GM23338 (cell line): Measurements from ENCODE around the gene PCLO. TPM values are rescaled to one million over a fixed set of nuclear protein-coding genes. Genes with fewer than 3 reads are reported as not detected.

Experiments used
- ATAC-seq: fragments of 200-7000 bp; cut with Tn5 transposase; 3 replicates; pipeline ENCODE4 v1.9.1; 2020
- DNase-seq: peaks from one replicate; pipeline ENCODE4 v3.0.0-alpha.2; 2015; ENCODE audit warnings: low spot score
- H2AFZ ChIP-seq: fragments of 200-600 bp; sonication (generic); 2 replicates; pipeline ENCODE4 v1.8.0; 2016; ENCODE audit warnings: antibody characterized with exemption, mild to moderate bottlenecking, moderate library complexity
- H3F3A ChIP-seq: fragments of 200-600 bp; sonication (generic); replicated peaks from 2 replicates; pipeline ENCODE4 v1.8.0; 2017; ENCODE audit warnings: antibody characterized with exemption, mixed run types, low read depth
- H3K27ac ChIP-seq: fragments of 200-600 bp; sonication (generic); 2 replicates; pipeline ENCODE4 v1.6.1; 2016; ENCODE audit warnings: low read depth
- H3K27me3 ChIP-seq: fragments of 200-600 bp; sonication (generic); 2 replicates; pipeline ENCODE4 v1.8.0; 2016; ENCODE audit warnings: mild to moderate bottlenecking, mixed run types, moderate library complexity; ENCODE audit not compliant: insufficient read depth
- H3K36me3 ChIP-seq: fragments of 200-600 bp; sonication (generic); 2 replicates; pipeline ENCODE4 v1.8.0; 2016; ENCODE audit warnings: mild to moderate bottlenecking; ENCODE audit not compliant: insufficient read depth
- H3K4me1 ChIP-seq: fragments of 200-600 bp; sonication (generic); 2 replicates; pipeline ENCODE4 v1.8.0; 2016; ENCODE audit warnings: mild to moderate bottlenecking, moderate library complexity; ENCODE audit not compliant: insufficient read depth
- H3K4me2 ChIP-seq: fragments of 200-600 bp; sonication (generic); 2 replicates; pipeline ENCODE4 v1.7.1; 2017; ENCODE audit warnings: mixed run types
- H3K4me3 ChIP-seq: fragments of 200-600 bp; sonication (generic); 2 replicates; pipeline ENCODE4 v1.6.1; 2016; ENCODE audit warnings: mixed run types
- H3K79me2 ChIP-seq: fragments of 200-600 bp; sonication (generic); replicated peaks from 2 replicates; pipeline ENCODE4 v1.8.0; 2017; ENCODE audit warnings: mild to moderate bottlenecking; ENCODE audit not compliant: insufficient read depth
- H3K9me2 ChIP-seq: fragments of 200-600 bp; sonication (generic); 2 replicates; pipeline ENCODE4 v1.8.0; 2017; ENCODE audit not compliant: insufficient read depth
- H4K20me1 ChIP-seq: fragments of 200-600 bp; sonication (generic); replicated peaks from 2 replicates; pipeline ENCODE4 v1.8.0; 2017; ENCODE audit warnings: mild to moderate bottlenecking; ENCODE audit not compliant: insufficient read depth
- H3K27ac Mint-ChIP-seq: 2 replicates; pipeline ENCODE4 v1.8.0; 2020; ENCODE audit warnings: inconsistent platforms, mild to moderate bottlenecking, moderate library complexity, mixed read lengths
- H3K27me3 Mint-ChIP-seq: 3 replicates; pipeline ENCODE4 v1.8.0; 2022; ENCODE audit warnings: low read depth, mild to moderate bottlenecking, moderate library complexity, mixed read lengths, inconsistent platforms; ENCODE audit not compliant: insufficient read depth, poor library complexity
- H3K36me3 Mint-ChIP-seq: 3 replicates; pipeline ENCODE4 v1.8.0; 2021; ENCODE audit warnings: low read depth, mild to moderate bottlenecking, inconsistent platforms, moderate library complexity, mixed read lengths
- H3K4me1 Mint-ChIP-seq: 3 replicates; pipeline ENCODE4 v1.8.0; 2020; ENCODE audit warnings: mild to moderate bottlenecking, inconsistent platforms, mixed read lengths
- H3K4me3 Mint-ChIP-seq: 3 replicates; pipeline ENCODE4 v1.8.0; 2021; ENCODE audit warnings: moderate library complexity, mild to moderate bottlenecking, inconsistent platforms, mixed read lengths
- H3K9me3 Mint-ChIP-seq: 3 replicates; pipeline ENCODE4 v1.8.0; 2020; ENCODE audit warnings: moderate library complexity, mild to moderate bottlenecking, inconsistent platforms, mixed read lengths
- CTCF ChIP-seq, 2 experiments: fragments of 200-600 bp in 1 of 2; sonication (generic) in 1 of 2; conservative IDR thresholded peaks; 2 replicates each; pipeline versions ENCODE4 v1.5.1 to v1.6.1; 2016 to 2017; ENCODE audit warnings: antibody characterized with exemption in 2 of 2, low read depth in 2 of 2, mild to moderate bottlenecking in 2 of 2, moderate library complexity in 1 of 2
- EZH2 ChIP-seq: fragments of 200-600 bp; sonication (generic); IDR thresholded peaks from one replicate; pipeline ENCODE4 v1.8.0; 2017; ENCODE audit warnings: antibody characterized with exemption, mild to moderate bottlenecking, low read depth; ENCODE audit not compliant: unreplicated experiment
- EZH2phosphoT487 ChIP-seq: fragments of 200-600 bp; sonication (generic); IDR thresholded peaks from one replicate; pipeline ENCODE4 v1.8.1; 2018; ENCODE audit warnings: antibody characterized with exemption; ENCODE audit not compliant: unreplicated experiment
- JUNB ChIP-seq: IDR thresholded peaks from one replicate; pipeline ENCODE4 v1.6.1; 2016; ENCODE audit warnings: antibody characterized with exemption; ENCODE audit not compliant: unreplicated experiment
- NANOG ChIP-seq: IDR thresholded peaks from 2 replicates; pipeline ENCODE4 v1.6.1; 2016; ENCODE audit warnings: antibody characterized with exemption, borderline replicate concordance
- POLR2AphosphoS5 ChIP-seq: IDR thresholded peaks from 2 replicates; pipeline ENCODE4 v1.6.1; 2016; ENCODE audit warnings: antibody characterized with exemption, low read depth
- ZNF331 ChIP-seq: fragments of 250-450 bp; sonication (Bioruptor Pico); IDR thresholded peaks from 2 replicates; pipeline ENCODE4 v1.5.0; 2020; ENCODE audit warnings: low read depth, mild to moderate bottlenecking, moderate library complexity
- polyA plus RNA-seq: library from polyadenylated mRNA; unstranded; fragments of >200 nt; fragmentation: Nextera tagmentation; extraction: Ambion mirVana; gene quantifications from 2 replicates; pipeline ENCODE4 v1.2.1, GENCODE V29; 2016
- total RNA-seq: library from RNA; depleted of rRNA; stranded (reverse); fragments of >200 nt; shearing (Covaris generic); gene quantifications from 2 replicates; pipeline ENCODE4 v1.2.3, GENCODE V29; 2014
- TF ChIP-seq, protein P1 (sequence below): IDR thresholded peaks from one replicate; pipeline ENCODE4 v1.6.1; 2018; ENCODE audit warnings: antibody characterized with exemption; ENCODE audit not compliant: unreplicated experiment

Gene PCLO
- total and polyA plus RNA-seq, 2 experiments from 2014 or later = 7.4 to 9.1 TPM

GRCh38 chr7:82750007-82750406, 412.7 kb downstream of the PCLO start:
- TF ChIP-seq ZNF331 (CRISPR knock-in tag) (no peak), EZH2phosphoT487 (no peak), NANOG (no peak), JUNB (no peak), EZH2 (no peak), POLR2AphosphoS5 (no peak)
- TF ChIP-seq, protein P1, sequence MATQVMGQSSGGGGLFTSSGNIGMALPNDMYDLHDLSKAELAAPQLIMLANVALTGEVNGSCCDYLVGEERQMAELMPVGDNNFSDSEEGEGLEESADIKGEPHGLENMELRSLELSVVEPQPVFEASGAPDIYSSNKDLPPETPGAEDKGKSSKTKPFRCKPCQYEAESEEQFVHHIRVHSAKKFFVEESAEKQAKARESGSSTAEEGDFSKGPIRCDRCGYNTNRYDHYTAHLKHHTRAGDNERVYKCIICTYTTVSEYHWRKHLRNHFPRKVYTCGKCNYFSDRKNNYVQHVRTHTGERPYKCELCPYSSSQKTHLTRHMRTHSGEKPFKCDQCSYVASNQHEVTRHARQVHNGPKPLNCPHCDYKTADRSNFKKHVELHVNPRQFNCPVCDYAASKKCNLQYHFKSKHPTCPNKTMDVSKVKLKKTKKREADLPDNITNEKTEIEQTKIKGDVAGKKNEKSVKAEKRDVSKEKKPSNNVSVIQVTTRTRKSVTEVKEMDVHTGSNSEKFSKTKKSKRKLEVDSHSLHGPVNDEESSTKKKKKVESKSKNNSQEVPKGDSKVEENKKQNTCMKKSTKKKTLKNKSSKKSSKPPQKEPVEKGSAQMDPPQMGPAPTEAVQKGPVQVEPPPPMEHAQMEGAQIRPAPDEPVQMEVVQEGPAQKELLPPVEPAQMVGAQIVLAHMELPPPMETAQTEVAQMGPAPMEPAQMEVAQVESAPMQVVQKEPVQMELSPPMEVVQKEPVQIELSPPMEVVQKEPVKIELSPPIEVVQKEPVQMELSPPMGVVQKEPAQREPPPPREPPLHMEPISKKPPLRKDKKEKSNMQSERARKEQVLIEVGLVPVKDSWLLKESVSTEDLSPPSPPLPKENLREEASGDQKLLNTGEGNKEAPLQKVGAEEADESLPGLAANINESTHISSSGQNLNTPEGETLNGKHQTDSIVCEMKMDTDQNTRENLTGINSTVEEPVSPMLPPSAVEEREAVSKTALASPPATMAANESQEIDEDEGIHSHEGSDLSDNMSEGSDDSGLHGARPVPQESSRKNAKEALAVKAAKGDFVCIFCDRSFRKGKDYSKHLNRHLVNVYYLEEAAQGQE = no peak
- Mint-ChIP-seq H3K27ac (no peak overlapping the region), H3K9me3 (no peaks in the 10 kb centered on the region), H3K36me3 (no peaks in the 10 kb centered on the region; the same call in 2 of the 3 replicates), H3K4me1 (peaks cover 5% of the 10 kb centered on the region), H3K4me3 (no peak overlapping the region), H3K27me3 (no peaks in the 10 kb centered on the region)
- H3K4me1 ChIP-seq = peaks cover under 1% of the 10 kb centered on the region; the same call in 1 of the 2 replicates
- DNase-seq = no peak
- H3K4me2 ChIP-seq = no peak overlapping the region
- no peaks in the 10 kb centered on the region for H3K27me3 ChIP-seq
- no peak overlapping the region for H3K4me3 ChIP-seq
- no peaks in the 10 kb centered on the region for H3F3A ChIP-seq
- H3K36me3 ChIP-seq = no peaks in the 10 kb centered on the region
- H2AFZ ChIP-seq = no peak overlapping the region
- H4K20me1 ChIP-seq = no peaks in the 10 kb centered on the region
- no peak for ATAC-seq
- no peaks in the 10 kb centered on the region for H3K79me2 ChIP-seq
- H3K27ac ChIP-seq = no peak overlapping the region
- peaks cover 14% of the 10 kb centered on the region; the same call in 1 of the 2 replicates for H3K9me2 ChIP-seq

DNA sequence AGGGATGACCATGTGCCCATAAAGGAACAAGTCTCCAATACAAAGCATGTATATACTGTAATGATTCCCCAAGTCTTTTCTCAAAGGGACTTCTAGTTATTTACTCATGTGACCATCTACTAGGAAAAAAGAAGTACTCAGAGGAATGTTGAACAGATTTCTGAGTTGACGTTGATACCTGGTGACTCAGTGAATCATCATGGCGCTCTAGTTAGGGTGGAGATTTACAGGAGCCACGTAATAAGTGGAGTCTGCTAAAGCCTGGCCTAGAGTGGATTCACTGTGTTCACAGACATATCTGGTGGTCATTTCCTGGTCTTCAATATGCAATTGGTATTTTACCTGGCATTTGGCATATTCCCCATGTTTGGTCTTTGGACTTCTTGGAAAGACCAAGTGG, 416.9 kb downstream of the PCLO start:
- Histone ChIP-seq H3K4me1 (peaks cover 5% of the 10 kb centered on the region; the same call in 1 of the 2 replicates), H4K20me1 (no peaks in the 10 kb centered on the region), H3K4me3 (no peak overlapping the region), H3K36me3 (no peaks in the 10 kb centered on the region), H3K27me3 (no peaks in the 10 kb centered on the region), H3F3A (no peaks in the 10 kb centered on the region), H3K4me2 (no peak overlapping the region), H3K79me2 (no peaks in the 10 kb centered on the region), H2AFZ (no peak overlapping the region), H3K9me2 (peaks cover 36% of the 10 kb centered on the region), H3K27ac (no peak overlapping the region)
- DNase-seq = no peak
- no peak for ATAC-seq
- no peak overlapping the region for H3K27ac Mint-ChIP-seq
- H3K27me3 Mint-ChIP-seq = peaks cover 6% of the 10 kb centered on the region
- H3K4me3 Mint-ChIP-seq = no peak overlapping the region
- no peaks in the 10 kb centered on the region for H3K9me3 Mint-ChIP-seq
- TF ChIP-seq POLR2AphosphoS5 = no peak
- no peaks in the 10 kb centered on the region; the same call in 2 of the 3 replicates for H3K36me3 Mint-ChIP-seq
- H3K4me1 Mint-ChIP-seq = peaks cover 23% of the 10 kb centered on the region

DNA sequence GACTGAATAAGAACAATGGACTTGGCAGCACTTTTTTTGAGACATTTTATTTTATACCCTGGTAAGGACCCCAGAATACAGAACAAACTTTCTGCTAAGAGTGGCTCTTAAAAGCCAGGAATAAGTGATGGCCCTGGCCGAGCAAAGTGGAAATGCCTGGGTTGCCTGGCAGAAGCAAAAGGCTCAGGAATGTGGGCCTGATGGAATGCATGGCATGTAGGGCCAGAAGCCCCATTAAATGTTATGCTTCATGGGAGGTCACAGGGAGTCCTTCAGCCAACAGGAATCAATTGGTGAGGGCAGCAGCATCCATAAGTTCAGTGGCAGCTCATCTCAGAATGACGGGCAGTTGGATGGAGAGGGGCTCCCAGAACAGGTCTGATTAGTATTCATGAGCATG, 417.6 kb downstream of the PCLO start:
- ATAC-seq (peak; percentile 63), DNase-seq (peak; percentile 64)
- Histone ChIP-seq H3K4me2 (no peak overlapping the region), H3K36me3 (no peaks in the 10 kb centered on the region), H3F3A (no peaks in the 10 kb centered on the region), H2AFZ (no peak overlapping the region), H3K4me3 (no peak overlapping the region), H3K79me2 (no peaks in the 10 kb centered on the region), H3K9me2 (peaks cover 36% of the 10 kb centered on the region), H4K20me1 (no peaks in the 10 kb centered on the region), H3K27ac (no peak overlapping the region), H3K4me1 (peaks cover 5% of the 10 kb centered on the region; the same call in 1 of the 2 replicates), H3K27me3 (no peaks in the 10 kb centered on the region)
- Mint-ChIP-seq H3K27ac (peak overlapping the region; percentile 13; the same call in 1 of the 2 replicates), H3K27me3 (peaks cover 6% of the 10 kb centered on the region), H3K4me1 (peaks cover 23% of the 10 kb centered on the region), H3K4me3 (no peak overlapping the region), H3K9me3 (no peaks in the 10 kb centered on the region), H3K36me3 (no peaks in the 10 kb centered on the region; the same call in 2 of the 3 replicates)
- TF ChIP-seq ZNF331 (CRISPR knock-in tag) (no peak), CTCF (conservative IDR thresholded peaks at IDR 0.05; ENCODE audit: low read depth in 2 of 2) (no peak)
